PFSK-1 (cell line): ENCODE data around the gene LAMC1.

Source experiments
- FOXP2 ChIP-seq: optimal IDR thresholded peaks from 2 replicates; pipeline ENCODE3; 2011; ENCODE audit warnings: borderline replicate concordance, control low read depth, inconsistent platforms; ENCODE audit not compliant: insufficient read depth; ENCODE audit errors: extremely low read length, extremely low read depth
- POLR2AphosphoS5 ChIP-seq: IDR thresholded peaks from 2 replicates; pipeline ENCODE4 v1.6.1; 2012; ENCODE audit warnings: low read depth, mild to moderate bottlenecking, control low read depth, low read length, moderate library complexity
- REST ChIP-seq, 2 experiments: IDR thresholded peaks; 2 replicates each; pipeline versions ENCODE4 v1.6.1 to v1.8.0; 2011 to 2012; ENCODE audit warnings: low read depth in 2 of 2, low read length in 2 of 2, control low read depth in 1 of 2, inconsistent platforms in 1 of 2, mild to moderate bottlenecking in 1 of 2, moderate library complexity in 1 of 2; ENCODE audit not compliant: insufficient read depth in 1 of 2
- SIN3A ChIP-seq: IDR thresholded peaks from 2 replicates; pipeline ENCODE4 v1.6.1; 2012; ENCODE audit warnings: mild to moderate bottlenecking, low read length, moderate library complexity, borderline replicate concordance; ENCODE audit not compliant: insufficient read depth
- TAF1 ChIP-seq: IDR thresholded peaks from 2 replicates; pipeline ENCODE4 v1.6.1; 2012; ENCODE audit warnings: low read length, control low read depth, borderline replicate concordance; ENCODE audit not compliant: insufficient read depth

LAMC1 gene

DNA sequence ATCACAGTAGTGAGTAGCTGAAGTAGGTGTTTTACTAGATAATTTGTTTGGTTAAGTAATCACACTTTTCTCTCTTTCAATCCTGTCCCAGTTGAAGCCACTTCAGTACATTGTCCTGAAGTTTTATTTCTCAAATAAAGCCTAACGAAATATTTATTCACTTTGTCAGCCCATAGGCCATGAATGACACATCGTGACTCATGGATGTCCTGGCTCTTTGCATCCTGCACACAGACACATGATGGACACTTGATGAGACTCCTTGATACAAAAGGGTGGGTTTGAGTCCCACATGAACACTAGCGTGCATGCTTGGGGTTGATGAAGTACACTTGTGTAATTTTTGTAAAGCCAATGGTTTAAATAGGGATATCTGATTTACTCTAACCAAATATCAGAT lies 140.1 kb downstream of the LAMC1 start:
- TF ChIP-seq FOXP2 (no peak), POLR2AphosphoS5 (no peak), REST (IDR thresholded peaks at IDR 0.05; ENCODE audit: insufficient read depth in 1 of 2, low read depth in 2 of 2, low read length in 2 of 2) (no peak), SIN3A (no peak), TAF1 (no peak)

DNA sequence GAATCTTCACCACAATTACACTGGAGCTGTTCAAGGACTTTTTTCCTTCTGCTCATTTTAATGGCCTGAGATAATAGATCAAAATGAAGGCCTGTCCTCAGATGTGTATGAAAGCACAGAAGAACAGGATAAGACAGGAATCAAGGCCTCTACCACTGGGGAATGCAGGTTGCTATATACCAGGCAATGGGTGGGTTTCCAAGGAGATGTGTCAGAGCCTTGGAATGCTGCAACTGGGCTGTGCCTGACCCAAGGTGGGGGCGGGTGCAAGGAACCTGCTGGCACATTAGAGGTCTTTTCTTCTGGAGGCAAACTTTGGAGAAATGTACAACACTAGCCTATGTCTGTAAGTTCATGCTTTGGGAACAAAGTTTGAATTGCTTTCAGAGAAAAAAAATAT lies 141.1 kb downstream of the LAMC1 start:
- TF ChIP-seq FOXP2 (no peak), POLR2AphosphoS5 (no peak), SIN3A (no peak), TAF1 (no peak), REST (IDR thresholded peaks at IDR 0.05; ENCODE audit: insufficient read depth in 1 of 2, low read depth in 2 of 2, low read length in 2 of 2) (no peak)

GRCh38 chr1:183164963-183165362 lies 141.7 kb downstream of the LAMC1 start:
- no peak for TF ChIP-seq POLR2AphosphoS5
- TF ChIP-seq SIN3A: no peak
- no peak for TF ChIP-seq TAF1

GRCh38 chr1:183165456-183165855 lies 142.2 kb downstream of the LAMC1 start:
- TF ChIP-seq POLR2AphosphoS5 (no peak), REST (IDR thresholded peaks at IDR 0.05; ENCODE audit: insufficient read depth in 1 of 2, low read depth in 2 of 2, low read length in 2 of 2) (no peak), FOXP2 (no peak), TAF1 (no peak), SIN3A (no peak)

- TF ChIP-seq POLR2AphosphoS5 (no peak), TAF1 (no peak), FOXP2 (no peak), SIN3A (no peak), REST (IDR thresholded peaks at IDR 0.05; ENCODE audit: insufficient read depth in 1 of 2, low read depth in 2 of 2, low read length in 2 of 2) (no peak)
These were observed 143.2 kb downstream of the LAMC1 start for GRCh38 chr1:183166454-183166853.
